Epithelial cell of esophagus (primary cell): Measurements from ENCODE around the gene THSD8.
"Not testable (repeated sequence)": the region's sequence is repeated elsewhere in the genome, so short reads cannot be mapped to it uniquely, and the experiment has no call there.

Experiments used
- DNase-seq: peaks from one replicate; pipeline ENCODE4 v3.0.0; 2010; ENCODE audit warnings: low read depth
- H3K4me3 ChIP-seq: 2 replicates; pipeline ENCODE4 v1.5.1; 2011; ENCODE audit warnings: mild to moderate bottlenecking, low read length, control low read depth
- TF ChIP-seq, protein P1 (sequence below): IDR thresholded peaks from 2 replicates; pipeline ENCODE4 v1.5.1; 2011; ENCODE audit warnings: low read depth, mild to moderate bottlenecking, low read length, control low read depth, inconsistent platforms; ENCODE audit not compliant: insufficient read depth; ENCODE audit errors: missing control alignments

The THSD8 gene

GRCh38 chr19:12843328-12843727, 41.5 kb downstream of the THSD8 start:
- TF ChIP-seq, protein P1, sequence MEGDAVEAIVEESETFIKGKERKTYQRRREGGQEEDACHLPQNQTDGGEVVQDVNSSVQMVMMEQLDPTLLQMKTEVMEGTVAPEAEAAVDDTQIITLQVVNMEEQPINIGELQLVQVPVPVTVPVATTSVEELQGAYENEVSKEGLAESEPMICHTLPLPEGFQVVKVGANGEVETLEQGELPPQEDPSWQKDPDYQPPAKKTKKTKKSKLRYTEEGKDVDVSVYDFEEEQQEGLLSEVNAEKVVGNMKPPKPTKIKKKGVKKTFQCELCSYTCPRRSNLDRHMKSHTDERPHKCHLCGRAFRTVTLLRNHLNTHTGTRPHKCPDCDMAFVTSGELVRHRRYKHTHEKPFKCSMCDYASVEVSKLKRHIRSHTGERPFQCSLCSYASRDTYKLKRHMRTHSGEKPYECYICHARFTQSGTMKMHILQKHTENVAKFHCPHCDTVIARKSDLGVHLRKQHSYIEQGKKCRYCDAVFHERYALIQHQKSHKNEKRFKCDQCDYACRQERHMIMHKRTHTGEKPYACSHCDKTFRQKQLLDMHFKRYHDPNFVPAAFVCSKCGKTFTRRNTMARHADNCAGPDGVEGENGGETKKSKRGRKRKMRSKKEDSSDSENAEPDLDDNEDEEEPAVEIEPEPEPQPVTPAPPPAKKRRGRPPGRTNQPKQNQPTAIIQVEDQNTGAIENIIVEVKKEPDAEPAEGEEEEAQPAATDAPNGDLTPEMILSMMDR, result no peak
- no peak overlapping the region for H3K4me3 ChIP-seq
- no peak for DNase-seq

GRCh38 chr19:12843999-12844732, 42.3 kb downstream of the THSD8 start:
- peak; percentile 22 for DNase-seq
- TF ChIP-seq, protein P1, result no peak
- H3K4me3 ChIP-seq, result no peak overlapping the region

GRCh38 chr19:12846613-12847012, 44.7 kb downstream of the THSD8 start:
- not testable (repeated sequence) for H3K4me3 ChIP-seq, DNase-seq

GRCh38 chr19:12847159-12848139, 45.6 kb downstream of the THSD8 start:
- TF ChIP-seq, protein P1, result peak; percentile 61
- no peak overlapping the region for H3K4me3 ChIP-seq
- DNase-seq, result peak; percentile 81
